ENCODE data around the gene MSMP.

DNA sequence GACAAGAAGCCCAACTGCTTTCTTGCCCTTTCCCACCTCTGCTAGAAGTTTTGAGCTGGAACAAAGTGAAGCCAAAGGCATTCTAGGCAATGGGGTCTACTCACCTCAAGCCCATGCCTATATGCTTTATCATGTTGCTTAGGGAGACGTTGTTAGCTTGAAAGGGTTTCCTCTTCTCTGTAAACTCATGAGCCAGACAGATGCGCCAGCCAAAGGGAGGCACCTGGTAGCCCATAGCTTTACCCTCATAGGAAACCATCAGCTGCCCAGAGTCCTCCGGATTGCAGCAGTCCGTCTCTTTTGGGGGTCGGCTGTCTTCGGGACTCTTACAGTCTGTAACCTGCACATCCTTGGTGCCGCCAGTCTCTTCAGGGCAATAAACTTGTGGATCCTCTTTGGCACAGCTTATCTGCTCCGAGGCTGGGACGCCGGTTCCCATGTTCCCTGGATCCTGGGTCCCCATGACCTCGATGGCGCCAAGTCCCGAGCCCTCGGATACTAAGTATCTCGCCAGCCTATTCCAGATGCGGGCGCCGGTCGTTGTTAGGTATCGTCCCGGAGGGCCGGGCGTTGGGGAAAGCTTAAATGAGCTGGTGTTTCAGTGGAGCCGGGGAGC lies 5.7 kb downstream of the MSMP start:
- TF ChIP-seq EZH2 (IDR thresholded peaks at IDR 0.05; ENCODE audit: borderline replicate concordance, control insufficient read depth, low read depth, low read length) (no peak), RAD21 (IDR thresholded peaks at IDR 0.05; ENCODE audit: insufficient read depth, low read depth, low read length) (no peak)

All from GM12878 (cell line).